Spleen (tissue), 11 donors: ENCODE results near the gene SEPTIN10. TPM values are rescaled to one million over a fixed set of nuclear protein-coding genes. Genes with fewer than 3 reads are reported as not detected.

Source experiments
- DNase-seq: peaks from one replicate; pipeline ENCODE4 v3.0.0-alpha.2; 2020
- H3K27ac ChIP-seq, 8 donors: fragments of 200-600 bp; sonication (generic) in 7 of 8; 1 replicate in 4 of 8; 2 replicates in 4 of 8; pipeline versions ENCODE4 v1.5.0 to v1.8.0; 2016 to 2021; ENCODE audit warnings: inconsistent platforms in 4 of 8, mild to moderate bottlenecking in 4 of 8, moderate library complexity in 1 of 8
- H3K27me3 ChIP-seq, 7 donors: fragments of 200-600 bp; sonication (generic) in 6 of 7; replicated peaks in 1 of 7; 1 replicate in 4 of 7; 2 replicates in 3 of 7; pipeline versions ENCODE4 v1.5.0 to v1.8.0; 2016 to 2021; ENCODE audit warnings: inconsistent platforms in 3 of 7, mild to moderate bottlenecking in 1 of 7
- H3K36me3 ChIP-seq, 6 donors: fragments of 200-600 bp; sonication (generic) in 5 of 6; 1 replicate in 4 of 6; 2 replicates in 2 of 6; pipeline versions ENCODE4 v1.5.0 to v1.8.0; 2016 to 2021; ENCODE audit warnings: inconsistent platforms in 2 of 6
- H3K4me1 ChIP-seq, 6 donors: fragments of 200-600 bp; sonication (generic) in 5 of 6; 1 replicate in 3 of 6; 2 replicates in 3 of 6; pipeline versions ENCODE4 v1.5.0 to v1.8.0; 2016 to 2021; ENCODE audit warnings: inconsistent platforms in 3 of 6
- H3K4me3 ChIP-seq, 8 donors: fragments of 200-600 bp; sonication (generic) in 7 of 8; 1 replicate in 4 of 8; 2 replicates in 4 of 8; pipeline versions ENCODE4 v1.5.0 to v1.8.0; 2016 to 2021; ENCODE audit warnings: inconsistent platforms in 4 of 8, mild to moderate bottlenecking in 4 of 8, moderate library complexity in 2 of 8
- H3K9me3 ChIP-seq, 8 donors: fragments of 200-600 bp; sonication (generic) in 7 of 8; 1 replicate in 4 of 8; 2 replicates in 4 of 8; pipeline versions ENCODE4 v1.5.0 to v1.8.0; 2016 to 2021; ENCODE audit warnings: inconsistent platforms in 4 of 8
- CTCF ChIP-seq, 11 experiments: fragments of 200-600 bp in 7 of 11; fragments of 450-650 bp in 4 of 11; sonication (generic) in 4 of 11; IDR thresholded peaks in 8 of 11; conservative IDR thresholded peaks in 3 of 11; 1 replicate in 7 of 11; 2 replicates in 4 of 11; pipeline versions ENCODE4 v1.4.0 to v1.8.0; 2016 to 2021; ENCODE audit warnings: antibody characterized with exemption in 11 of 11, inconsistent platforms in 4 of 11, mild to moderate bottlenecking in 1 of 11
- POLR2A ChIP-seq, 3 donors: fragments of 450-650 bp; IDR thresholded peaks; one replicate each; pipeline ENCODE4 v1.5.1; 2017; ENCODE audit warnings: antibody characterized with exemption in 3 of 3, mild to moderate bottlenecking in 1 of 3
- POLR2AphosphoS5 ChIP-seq, 3 donors: sonication (generic); formaldehyde crosslinking; IDR thresholded peaks; one replicate each; pipeline ENCODE4 v1.5.1; 2017; ENCODE audit warnings: antibody characterized with exemption in 3 of 3
- WGBS, 5 donors: extraction: QIAGEN DNeasy Blood & Tissue Kit in 3 of 5; methylation state at CpG; one replicate each; pipeline versions ENCODE4 v1.1.5 to v1.1.7; 2013 to 2018; 5-methylcytosine and 5-hydroxymethylcytosine counted together
- intact Hi-C: fragments of 100-400 bp; cut with DNase I; formaldehyde crosslinking; loops from one replicate; pipeline ENCODE4 v1.15.0; 2023; ENCODE audit warnings: low total_unique reads
- polyA plus RNA-seq, 3 donors: library from polyadenylated mRNA; stranded (reverse); fragments of 200-250 nt; gene quantifications; one replicate each; pipeline ENCODE4 v1.2.1, GENCODE V29; 2013
- total RNA-seq, 7 donors: library from RNA; depleted of rRNA in 3 of 7; stranded (reverse); fragments of >200 nt in 3 of 7; fragmentation: NEBNext Ultra II Directional in 4 of 7; extraction: Animal tissue kit (Norgen Biotek cat#: 25700) in 4 of 7; gene quantifications; one replicate each; pipeline versions ENCODE4 v1.1.0 to v1.2.1, GENCODE V29; 2016 to 2021
- donor health status: healthy with polysubstance abuse.
- donor health status: DM: no; HTN: no; CAD: no; lungs with moderate emphysema.
- donor health status: DM: no; HTN: no; CAD: no.
- donor health status: Bipolar disorder and iron deficiency.
- donor health status: healthy.
- donor health status: DM: no; HTN: no; CAD: no.
- donor health status: DM: yes; HTN: yes; CAD: no.

The SEPTIN10 gene
- total and polyA plus RNA-seq, 10 donors, result 14.7 to 95.3 (median 58.3) TPM

- WGBS, 5 donors, result 52 to 58% (median 56%) methylated on average over 17 to 19 of the region's 19 CpGs
- no peak overlapping the region for H3K27ac ChIP-seq
- no peak overlapping the region for H3K4me3 ChIP-seq
- intact Hi-C loops, result loop anchor here (2.0 to 10.0 kb wide), 2 partner anchors 384 to 656 kb away; no protein-coding TSS in a partner anchor
- no peaks in the 10 kb centered on the region for H3K36me3 ChIP-seq
- H3K9me3 ChIP-seq, result no peaks in the 10 kb centered on the region
- DNase-seq, result peak; percentile 89
- peaks cover 0 to 21% (median 3%) of the 10 kb centered on the region in 6 donors for H3K4me1 ChIP-seq
- TF ChIP-seq POLR2A (IDR thresholded peaks at IDR 0.05), result no peak
- peak; percentile 69 to 94 (median 91) for TF ChIP-seq CTCF (IDR thresholded peaks at IDR 0.05 in 8 of 11, conservative IDR thresholded peaks at IDR 0.05 in 3 of 11)
- peak in 1 of 3 donors; percentile 26 for TF ChIP-seq POLR2AphosphoS5 (IDR thresholded peaks at IDR 0.05)
- H3K27me3 ChIP-seq, result no peaks in the 10 kb centered on the region
Observed at GRCh38 chr2:109510136-109511028, 103.4 kb downstream of the SEPTIN10 start.

GRCh38 chr2:109508556-109508955, 105.2 kb downstream of the SEPTIN10 start:
- H3K27ac ChIP-seq, result no peak overlapping the region
- no peaks in the 10 kb centered on the region for H3K9me3 ChIP-seq
- peaks cover 0 to 5% (median 0%) of the 10 kb centered on the region in 6 donors for H3K36me3 ChIP-seq
- H3K27me3 ChIP-seq, result no peaks in the 10 kb centered on the region
- H3K4me3 ChIP-seq, result no peak overlapping the region
- 66 to 75% (median 73%) methylated on average over 8 of the region's 8 CpGs for WGBS, 5 donors
- DNase-seq, result no peak
- TF ChIP-seq POLR2AphosphoS5 (IDR thresholded peaks at IDR 0.05) (no peak), CTCF (IDR thresholded peaks at IDR 0.05 in 8 of 11, conservative IDR thresholded peaks at IDR 0.05 in 3 of 11) (no peak), POLR2A (IDR thresholded peaks at IDR 0.05) (no peak)
- peaks cover 0 to 10% (median 2%) of the 10 kb centered on the region in 6 donors for H3K4me1 ChIP-seq
- intact Hi-C loops, result no loop called here

GRCh38 chr2:109507828-109508227, 105.9 kb downstream of the SEPTIN10 start:
- H3K27ac ChIP-seq, result no peak overlapping the region
- no peak for TF ChIP-seq POLR2A (IDR thresholded peaks at IDR 0.05)
- TF ChIP-seq CTCF (IDR thresholded peaks at IDR 0.05 in 8 of 11, conservative IDR thresholded peaks at IDR 0.05 in 3 of 11), result no peak
- no peak for TF ChIP-seq POLR2AphosphoS5 (IDR thresholded peaks at IDR 0.05)
- WGBS, 5 donors, result 62 to 76% (median 68%) methylated on average over 6 of the region's 6 CpGs
- H3K4me3 ChIP-seq, result no peak overlapping the region
- H3K9me3 ChIP-seq, result no peaks in the 10 kb centered on the region
- no peak for DNase-seq
- peaks cover 0 to 5% (median 0%) of the 10 kb centered on the region in 6 donors for H3K36me3 ChIP-seq
- peaks cover 0 to 8% (median 2%) of the 10 kb centered on the region in 6 donors for H3K4me1 ChIP-seq
- intact Hi-C loops, result no loop called here
- no peaks in the 10 kb centered on the region for H3K27me3 ChIP-seq

GRCh38 chr2:109507217-109507616, 106.5 kb downstream of the SEPTIN10 start:
- no peaks in the 10 kb centered on the region for H3K9me3 ChIP-seq
- DNase-seq, result no peak
- H3K4me3 ChIP-seq, result no peak overlapping the region
- peaks cover 0 to 8% (median 2%) of the 10 kb centered on the region in 6 donors for H3K4me1 ChIP-seq
- intact Hi-C loops, result no loop called here
- TF ChIP-seq CTCF (IDR thresholded peaks at IDR 0.05 in 8 of 11, conservative IDR thresholded peaks at IDR 0.05 in 3 of 11), result no peak
- TF ChIP-seq POLR2A (IDR thresholded peaks at IDR 0.05), result no peak
- TF ChIP-seq POLR2AphosphoS5 (IDR thresholded peaks at IDR 0.05), result no peak
- 19 to 83% (median 33%) methylated on average over 1 to 7 of the region's 7 CpGs for WGBS, 5 donors
- no peaks in the 10 kb centered on the region for H3K27me3 ChIP-seq
- H3K36me3 ChIP-seq, result peaks cover 0 to 6% (median 0%) of the 10 kb centered on the region in 6 donors
- no peak overlapping the region for H3K27ac ChIP-seq
